HEK293T (cell line): ENCODE measurements around the gene GABBR1.

Experiments
- CTCF ChIA-PET: fragments of 350-600 bp; formaldehyde crosslinking; extraction: SDS; loops from one replicate; lab custom pipeline; 2021; ENCODE audit warnings: antibody characterized with exemption, inconsistent platforms; lab: Yijun Ruan, JAX
- POLR2A ChIA-PET: fragments of 350-600 bp; formaldehyde crosslinking; extraction: SDS; loops from one replicate; lab custom pipeline; 2020; ENCODE audit warnings: antibody characterized with exemption, inconsistent platforms; lab: Yijun Ruan, JAX
- DNase-seq: peaks from one replicate; pipeline ENCODE4 v3.0.0; 2012; ENCODE audit warnings: mixed read lengths; ENCODE audit errors: extremely low spot score
- ARNT ChIP-seq: fragments of 450-650 bp; IDR thresholded peaks from 2 replicates; pipeline ENCODE4 v1.6.1; 2017; ENCODE audit warnings: mild to moderate bottlenecking
- BHLHE40 ChIP-seq: fragments of 450-650 bp; IDR thresholded peaks from 2 replicates; pipeline ENCODE4 v1.6.1; 2016; ENCODE audit warnings: mild to moderate bottlenecking, moderate library complexity, borderline replicate concordance
- CTBP1 ChIP-seq: fragments of 450-650 bp; IDR thresholded peaks from 2 replicates; pipeline ENCODE4 v1.6.1; 2016; ENCODE audit warnings: borderline replicate concordance
- ELF4 ChIP-seq: fragments of 450-650 bp; IDR thresholded peaks from 2 replicates; pipeline ENCODE4 v1.6.1; 2017; ENCODE audit warnings: antibody characterized with exemption
- FOXA1 ChIP-seq: fragments of 450-650 bp; IDR thresholded peaks from 2 replicates; pipeline ENCODE4 v1.6.1; 2016; ENCODE audit warnings: mild to moderate bottlenecking
- FOXK2 ChIP-seq: fragments of 450-650 bp; IDR thresholded peaks from 2 replicates; pipeline ENCODE4 v1.6.1; 2016; ENCODE audit warnings: mild to moderate bottlenecking
- FOXM1 ChIP-seq: fragments of 450-650 bp; IDR thresholded peaks from 2 replicates; pipeline ENCODE4 v1.6.1; 2017; ENCODE audit warnings: mild to moderate bottlenecking, borderline replicate concordance
- HDGF ChIP-seq: fragments of 450-650 bp; IDR thresholded peaks from 2 replicates; pipeline ENCODE4 v1.6.1; 2017; ENCODE audit warnings: antibody characterized with exemption, borderline replicate concordance
- L3MBTL2 ChIP-seq: fragments of 450-650 bp; conservative IDR thresholded peaks from 2 replicates; pipeline ENCODE4 v1.6.1; 2016; ENCODE audit warnings: mild to moderate bottlenecking
- LEF1 ChIP-seq: fragments of 450-650 bp; IDR thresholded peaks from 2 replicates; pipeline ENCODE4 v1.6.1; 2017; ENCODE audit warnings: mild to moderate bottlenecking, borderline replicate concordance
- NFRKB ChIP-seq: fragments of 450-650 bp; IDR thresholded peaks from 2 replicates; pipeline ENCODE4 v1.6.1; 2016; ENCODE audit warnings: mild to moderate bottlenecking, moderate library complexity
- PKNOX1 ChIP-seq: fragments of 450-650 bp; IDR thresholded peaks from 2 replicates; pipeline ENCODE4 v1.6.1; 2016
- SP1 ChIP-seq: fragments of 450-650 bp; IDR thresholded peaks from 2 replicates; pipeline ENCODE4 v1.6.1; 2017
- SUZ12 ChIP-seq: fragments of 450-650 bp; IDR thresholded peaks from 2 replicates; pipeline ENCODE4 v1.6.1; 2016; ENCODE audit warnings: mild to moderate bottlenecking
- TARDBP ChIP-seq: fragments of 450-650 bp; IDR thresholded peaks from 2 replicates; pipeline ENCODE4 v1.6.1; 2016
- ZNF384 ChIP-seq: fragments of 450-650 bp; IDR thresholded peaks from 2 replicates; pipeline ENCODE4 v1.6.1; 2016

GABBR1 gene

GRCh38 chr6:29566856-29567255 is 66.1 kb downstream of the GABBR1 start:
- ChIA-PET POLR2A (no interaction called here), CTCF (no interaction called here)
- no peak for DNase-seq
- TF ChIP-seq SUZ12 (no peak), SP1 (no peak), FOXK2 (no peak), PKNOX1 (no peak), NFRKB (no peak), FOXM1 (no peak), ZNF384 (no peak), LEF1 (no peak), ARNT (no peak), L3MBTL2 (no peak), HDGF (no peak), TARDBP (no peak), CTBP1 (no peak), ELF4 (no peak)

GRCh38 chr6:29564875-29565274 is 68.1 kb downstream of the GABBR1 start:
- POLR2A ChIA-PET, result interaction anchor here (0.6 kb wide), 2 partner anchors 10 to 1428 kb away, joined by 3 read pairs; no protein-coding TSS in a partner anchor
- CTCF ChIA-PET, result no interaction called here

DNA sequence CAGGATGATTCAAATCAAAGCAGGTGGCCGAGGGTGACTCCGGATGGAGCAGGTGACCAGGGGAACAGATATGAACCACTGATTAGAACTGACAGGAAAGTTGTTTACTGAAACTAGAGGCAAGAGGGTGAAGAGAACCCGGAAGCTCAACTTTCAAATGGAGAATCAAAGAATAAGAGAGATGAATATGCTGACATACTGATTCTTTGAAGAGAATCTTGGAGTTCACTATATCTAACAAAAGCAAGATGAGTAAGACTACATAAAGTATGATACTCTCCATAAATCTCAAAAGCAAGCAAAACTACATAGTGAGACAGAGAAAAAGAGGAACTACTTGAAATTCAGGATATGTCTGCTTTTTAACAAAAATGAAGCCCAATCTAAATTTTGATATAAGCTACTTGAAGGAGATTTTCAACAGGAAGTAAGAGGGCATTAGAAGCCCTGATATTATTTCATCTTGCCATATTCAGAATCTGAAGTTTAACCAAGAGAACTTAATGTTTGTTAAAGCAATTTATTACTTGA is 69.5 kb downstream of the GABBR1 start:
- ChIA-PET CTCF (no interaction called here), POLR2A (no interaction called here)
- TF ChIP-seq ZNF384 (no peak), L3MBTL2 (no peak), SP1 (no peak), FOXK2 (no peak), FOXM1 (no peak), SUZ12 (no peak), NFRKB (no peak), TARDBP (no peak), LEF1 (no peak), BHLHE40 (no peak), CTBP1 (no peak), ARNT (no peak), FOXA1 (no peak), HDGF (no peak), PKNOX1 (no peak), ELF4 (no peak)
- no peak for DNase-seq

More at GRCh38 chr6:29564875-29565274, 68.1 kb downstream of the GABBR1 start:
- no peak for TF ChIP-seq ZNF384
- DNase-seq, result no peak

- ChIA-PET POLR2A (no interaction called here), CTCF (no interaction called here)
- no peak for DNase-seq
- no peak for TF ChIP-seq HDGF
Observed at GRCh38 chr6:29561606-29562181, 71.3 kb downstream of the GABBR1 start.

DNA sequence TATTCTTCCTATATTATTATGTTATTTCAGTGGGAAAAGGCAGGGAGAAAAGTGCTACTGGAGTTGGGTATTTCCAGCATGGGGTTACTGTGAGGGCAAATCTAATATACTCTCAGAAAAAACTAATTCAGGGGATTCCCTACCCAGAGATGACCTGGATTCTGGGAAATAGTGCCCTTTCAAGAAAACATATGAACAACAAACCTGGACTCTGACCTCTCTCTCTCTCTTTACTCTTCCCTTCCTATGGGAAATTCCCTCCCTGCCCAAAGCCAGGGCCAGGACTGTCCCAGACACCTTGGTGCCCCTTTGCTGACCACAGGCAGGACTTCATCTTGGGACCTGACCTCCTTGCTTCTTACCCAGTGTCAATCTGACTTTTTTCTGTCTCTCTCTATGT is 71.9 kb downstream of the GABBR1 start:
- ChIA-PET POLR2A (no interaction called here), CTCF (no interaction called here)
- DNase-seq, result no peak
- TF ChIP-seq ZNF384 (no peak), LEF1 (no peak), NFRKB (no peak), CTBP1 (no peak), FOXM1 (no peak), PKNOX1 (no peak), FOXK2 (no peak), HDGF (no peak), ARNT (no peak), SP1 (no peak), L3MBTL2 (no peak), SUZ12 (no peak), FOXA1 (no peak), BHLHE40 (no peak), ELF4 (no peak), TARDBP (no peak)

DNA sequence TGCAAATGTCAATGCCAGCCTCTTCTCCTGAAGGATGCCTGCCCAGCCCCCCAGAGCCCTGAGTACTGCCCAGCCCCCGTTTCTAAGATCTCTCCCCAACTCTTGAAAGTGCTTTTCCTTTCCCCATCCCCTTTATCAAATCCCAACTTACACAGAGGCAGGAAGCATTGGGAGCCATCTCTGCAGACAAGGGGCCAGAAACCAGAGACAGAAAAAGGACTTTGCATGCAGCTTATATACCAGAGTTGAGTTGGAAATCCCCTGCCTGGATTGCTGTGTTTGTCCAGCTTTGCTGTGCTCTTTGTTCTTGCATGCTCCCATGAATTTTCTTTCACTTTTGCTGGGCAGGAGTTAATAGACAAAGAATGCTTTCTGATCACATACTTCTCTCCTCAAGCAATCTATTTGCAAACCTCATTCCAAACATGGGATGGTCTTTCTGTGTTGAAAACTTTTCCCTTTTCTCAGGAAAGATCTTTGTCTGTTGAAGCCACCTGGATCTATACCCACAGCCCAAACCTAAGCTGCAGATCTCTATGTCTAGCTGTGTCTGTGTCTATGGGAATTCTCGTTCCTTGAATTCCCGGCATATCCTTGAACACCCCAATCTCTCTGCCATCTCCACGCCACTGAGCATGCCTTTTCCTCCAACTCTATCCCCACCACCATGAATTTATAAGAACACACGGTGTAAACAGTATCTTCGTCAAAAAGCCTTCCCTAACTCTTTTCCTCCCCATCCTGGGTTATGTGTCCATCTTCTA is 73.3 kb downstream of the GABBR1 start, which contains the start of gene UBD:
Gene UBD, minus strand, starts transcription at position 209 of the 764 bp plus-strand sequence. Its CDS starts 31 bp downstream, at position 178.
- ChIA-PET POLR2A (no interaction called here), CTCF (no interaction called here)
- no peak for TF ChIP-seq ELF4
- no peak for TF ChIP-seq FOXK2
- TF ChIP-seq FOXA1, result no peak
- no peak for TF ChIP-seq PKNOX1
- no peak for DNase-seq
